Smooth muscle cell (in vitro differentiated cells): ENCODE measurements around the gene VSNL1. TPM values are rescaled to one million over a fixed set of nuclear protein-coding genes. Genes with fewer than 3 reads are reported as not detected.

ENCODE experiments used
- DNase-seq: peaks from one replicate; lab custom pipeline; 2025; ENCODE audit not compliant: unreplicated experiment; lab: John Stamatoyannopoulos, UW
- H2AFZ ChIP-seq: fragments of 200-600 bp; sonication (generic); 2 replicates; pipeline ENCODE4 v1.6.0; 2016; ENCODE audit warnings: antibody characterized with exemption, low read depth, mild to moderate bottlenecking
- H3F3A ChIP-seq: fragments of 200-600 bp; sonication (generic); 2 replicates; pipeline ENCODE4 v1.6.0; 2017; ENCODE audit warnings: antibody characterized with exemption, low read depth
- H3K27ac ChIP-seq: fragments of 200-600 bp; sonication (generic); 2 replicates; pipeline ENCODE4 v1.5.1; 2016; ENCODE audit warnings: low read depth, mild to moderate bottlenecking
- H3K27me3 ChIP-seq: fragments of 200-600 bp; sonication (generic); 2 replicates; pipeline ENCODE4 v1.6.1; 2016; ENCODE audit warnings: low read depth, mild to moderate bottlenecking
- H3K36me3 ChIP-seq: fragments of 200-600 bp; sonication (generic); 2 replicates; pipeline ENCODE4 v1.5.1; 2016; ENCODE audit warnings: low read depth
- H3K4me1 ChIP-seq: fragments of 200-600 bp; sonication (generic); 2 replicates; pipeline ENCODE4 v1.5.1; 2016; ENCODE audit warnings: low read depth
- H3K4me2 ChIP-seq: fragments of 200-600 bp; sonication (generic); 2 replicates; pipeline ENCODE4 v1.6.0; 2016; ENCODE audit warnings: mild to moderate bottlenecking
- H3K4me3 ChIP-seq: fragments of 200-600 bp; sonication (generic); 2 replicates; pipeline ENCODE4 v1.5.1; 2016; ENCODE audit warnings: mild to moderate bottlenecking
- H3K79me2 ChIP-seq: fragments of 200-600 bp; sonication (generic); 2 replicates; pipeline ENCODE4 v1.6.0; 2016; ENCODE audit warnings: low read depth, mild to moderate bottlenecking
- H3K9ac ChIP-seq: fragments of 200-600 bp; sonication (generic); 2 replicates; pipeline ENCODE4 v1.6.0; 2016; ENCODE audit warnings: low read depth
- H3K9me3 ChIP-seq: fragments of 200-600 bp; sonication (generic); replicated peaks from 2 replicates; pipeline ENCODE4 v1.5.1; 2016; ENCODE audit warnings: low read depth
- H4K20me1 ChIP-seq: fragments of 200-600 bp; sonication (generic); 2 replicates; pipeline ENCODE4 v1.6.0; 2016; ENCODE audit warnings: low read depth
- CTCF ChIP-seq: fragments of 200-600 bp; sonication (generic); IDR thresholded peaks from 2 replicates; pipeline ENCODE4 v1.5.1; 2017; ENCODE audit warnings: borderline replicate concordance, mild to moderate bottlenecking, antibody characterized with exemption; ENCODE audit not compliant: insufficient read depth, poor library complexity, severe bottlenecking
- WGBS: methylation state at CpG from one replicate; pipeline ENCODE4 v1.1.7; 2016; ENCODE audit warnings: low lambda C conversion rate; 5-methylcytosine and 5-hydroxymethylcytosine counted together
- polyA plus RNA-seq: library from polyadenylated mRNA; unstranded; fragments of >200 nt; fragmentation: Nextera tagmentation; extraction: Ambion mirVana; gene quantifications from 2 replicates; pipeline ENCODE4 v1.2.1, GENCODE V29; 2016
- total RNA-seq: library from RNA; depleted of rRNA; stranded (reverse); fragments of >200 nt; gene quantifications from 2 replicates; pipeline ENCODE4 v1.2.3, GENCODE V29; 2014

Gene VSNL1
- total and polyA plus RNA-seq, 2 experiments from 2014 or later = 2.8 to 4.5 TPM

GRCh38 chr2:17587469-17587868 lies 47.0 kb downstream of the VSNL1 start:
- no peak overlapping the region for H3K27ac ChIP-seq
- peaks cover 7% of the 10 kb centered on the region for H3K4me1 ChIP-seq
- no peaks in the 10 kb centered on the region for H3K36me3 ChIP-seq
- DNase-seq = no peak
- H3K27me3 ChIP-seq = no peaks in the 10 kb centered on the region
- H3K9me3 ChIP-seq = no peaks in the 10 kb centered on the region
- no peaks in the 10 kb centered on the region for H3K79me2 ChIP-seq
- H3K4me3 ChIP-seq = no peak overlapping the region
- no peaks in the 10 kb centered on the region for H4K20me1 ChIP-seq
- no peak overlapping the region for H3K4me2 ChIP-seq
- WGBS = 91% methylated on average over 3 of the region's 3 CpGs
- H3K9ac ChIP-seq = no peak overlapping the region
- TF ChIP-seq CTCF = no peak
- H2AFZ ChIP-seq = no peak overlapping the region
- H3F3A ChIP-seq = no peaks in the 10 kb centered on the region

DNA sequence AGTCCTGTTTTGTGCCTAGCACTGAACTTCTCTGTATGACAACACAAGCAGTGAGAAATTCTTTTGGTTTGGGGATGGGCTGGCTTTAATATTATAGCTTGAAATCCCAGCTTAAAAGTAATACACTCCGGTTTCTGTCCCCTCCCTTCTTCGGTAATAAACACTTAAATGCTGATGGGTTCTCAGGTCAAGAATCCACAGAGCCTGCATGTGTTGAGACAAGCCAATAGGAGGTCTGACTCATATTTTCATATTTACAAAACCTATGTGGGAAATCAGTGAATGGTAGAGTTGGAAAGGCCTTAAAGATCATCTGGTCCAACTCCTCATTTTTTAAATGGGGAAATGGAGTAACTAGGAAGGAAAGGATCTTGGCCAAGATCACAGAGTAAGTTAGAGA lies 47.5 kb downstream of the VSNL1 start:
- H3K27ac ChIP-seq = no peak overlapping the region

DNA sequence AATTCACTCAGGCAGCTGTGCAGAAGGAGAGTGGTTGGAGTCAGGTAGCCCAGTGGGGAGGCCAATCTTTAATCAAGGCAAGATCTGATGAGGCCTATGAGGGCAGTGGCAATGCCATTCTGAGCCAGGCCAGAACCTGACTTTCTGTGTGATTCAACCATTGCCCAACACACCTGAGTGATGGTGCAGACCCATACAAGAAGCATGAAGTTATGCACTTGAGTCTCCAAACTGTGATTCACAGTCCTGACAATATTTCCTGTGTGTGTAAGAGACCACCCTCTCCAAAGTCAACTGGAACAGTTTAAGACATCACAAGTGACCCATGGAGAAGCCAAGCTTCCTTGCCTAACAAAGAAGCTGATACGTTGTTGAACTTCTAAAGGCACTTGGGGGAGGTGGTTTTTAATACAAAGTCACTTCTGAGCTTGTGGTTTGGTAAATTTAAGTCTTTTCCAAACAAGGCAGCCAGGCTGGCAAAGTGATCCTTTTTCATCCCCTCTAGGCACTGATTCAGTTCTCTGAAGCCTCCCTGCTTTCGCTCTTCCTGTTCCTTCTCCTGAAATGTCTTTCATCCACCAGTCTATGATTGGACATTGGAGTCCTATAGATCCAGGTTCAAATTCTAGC lies 49.0 kb downstream of the VSNL1 start:
- H3K36me3 ChIP-seq = no peaks in the 10 kb centered on the region
- no peak overlapping the region for H3K9ac ChIP-seq
- no peaks in the 10 kb centered on the region for H3K79me2 ChIP-seq
- no peaks in the 10 kb centered on the region for H3K27me3 ChIP-seq
- peaks cover 6% of the 10 kb centered on the region for H3K4me1 ChIP-seq
- DNase-seq = no peak
- no peak overlapping the region for H3K4me3 ChIP-seq
- no peaks in the 10 kb centered on the region for H4K20me1 ChIP-seq
- H3F3A ChIP-seq = peaks cover 3% of the 10 kb centered on the region
- H3K4me2 ChIP-seq = no peak overlapping the region
- no peak overlapping the region for H3K27ac ChIP-seq
- TF ChIP-seq CTCF = no peak
- no peak overlapping the region for H2AFZ ChIP-seq
- H3K9me3 ChIP-seq = no peaks in the 10 kb centered on the region
- WGBS = 73% methylated on average over 2 of the region's 2 CpGs

More for the DNA sequence above, 47.5 kb downstream of the VSNL1 start:
- Histone ChIP-seq H2AFZ (no peak overlapping the region), H3K4me1 (peaks cover 7% of the 10 kb centered on the region), H3K27me3 (no peaks in the 10 kb centered on the region), H3K36me3 (no peaks in the 10 kb centered on the region), H3F3A (no peaks in the 10 kb centered on the region), H3K4me3 (no peak overlapping the region), H3K9ac (no peak overlapping the region), H3K9me3 (no peaks in the 10 kb centered on the region), H4K20me1 (no peaks in the 10 kb centered on the region), H3K79me2 (no peaks in the 10 kb centered on the region), H3K4me2 (no peak overlapping the region)
- no peak for TF ChIP-seq CTCF
- no peak for DNase-seq
- WGBS = 69% methylated on average over 2 of the region's 2 CpGs

GRCh38 chr2:17590342-17590911 lies 49.9 kb downstream of the VSNL1 start:
- H3K79me2 ChIP-seq = no peaks in the 10 kb centered on the region
- H3K9ac ChIP-seq = no peak overlapping the region
- no peaks in the 10 kb centered on the region for H3K27me3 ChIP-seq
- no peaks in the 10 kb centered on the region for H4K20me1 ChIP-seq
- H2AFZ ChIP-seq = no peak overlapping the region
- H3K36me3 ChIP-seq = no peaks in the 10 kb centered on the region
- DNase-seq = no peak
- no peaks in the 10 kb centered on the region for H3K9me3 ChIP-seq
- H3K4me2 ChIP-seq = no peak overlapping the region
- H3F3A ChIP-seq = peaks cover 3% of the 10 kb centered on the region
- H3K27ac ChIP-seq = no peak overlapping the region
- no peak for TF ChIP-seq CTCF
- H3K4me3 ChIP-seq = no peak overlapping the region
- WGBS = 70% methylated on average over 2 of the region's 2 CpGs
- H3K4me1 ChIP-seq = peaks cover 4% of the 10 kb centered on the region
